ENCODE results near the gene COL12A1.

The COL12A1 gene

GRCh38 chr6:75166236-75166635 is 39.6 kb downstream of the COL12A1 start:
- DNase-seq (ENCODE audit: extremely low read depth, insufficient read length): no peak
- no peak for TF ChIP-seq CTCF (IDR thresholded peaks at IDR 0.05; ENCODE audit: insufficient read depth, low read length, poor library complexity, severe bottlenecking)
- H3K27me3 ChIP-seq (replicated peaks; ENCODE audit: control insufficient read depth, insufficient read depth, low read length): no peaks in the 10 kb centered on the region
- no peak overlapping the region for H3K4me3 ChIP-seq (replicated peaks; ENCODE audit: low read depth, low read length)
- no peaks in the 10 kb centered on the region for H3K36me3 ChIP-seq (ENCODE audit: control insufficient read depth, insufficient read depth, low read length)

GRCh38 chr6:75158176-75158575 is 47.7 kb downstream of the COL12A1 start:
- no peak for TF ChIP-seq CTCF (IDR thresholded peaks at IDR 0.05; ENCODE audit: insufficient read depth, low read length, poor library complexity, severe bottlenecking)
- DNase-seq (ENCODE audit: extremely low read depth, insufficient read length): no peak
- H3K4me3 ChIP-seq (replicated peaks; ENCODE audit: low read depth, low read length): no peak overlapping the region
- no peaks in the 10 kb centered on the region for H3K36me3 ChIP-seq (ENCODE audit: control insufficient read depth, insufficient read depth, low read length)
- no peaks in the 10 kb centered on the region for H3K27me3 ChIP-seq (replicated peaks; ENCODE audit: control insufficient read depth, insufficient read depth, low read length)

GRCh38 chr6:75157336-75157735 is 48.5 kb downstream of the COL12A1 start:
- DNase-seq (ENCODE audit: extremely low read depth, insufficient read length): no peak
- Histone ChIP-seq H3K4me3 (replicated peaks; ENCODE audit: low read depth, low read length) (no peak overlapping the region), H3K36me3 (ENCODE audit: control insufficient read depth, insufficient read depth, low read length) (no peaks in the 10 kb centered on the region), H3K27me3 (replicated peaks; ENCODE audit: control insufficient read depth, insufficient read depth, low read length) (no peaks in the 10 kb centered on the region)
- TF ChIP-seq CTCF (IDR thresholded peaks at IDR 0.05; ENCODE audit: insufficient read depth, low read length, poor library complexity, severe bottlenecking): no peak

GRCh38 chr6:75156186-75156878 is 49.5 kb downstream of the COL12A1 start:
- Histone ChIP-seq H3K27me3 (replicated peaks; ENCODE audit: control insufficient read depth, insufficient read depth, low read length) (no peaks in the 10 kb centered on the region), H3K4me3 (replicated peaks; ENCODE audit: low read depth, low read length) (no peak overlapping the region), H3K36me3 (ENCODE audit: control insufficient read depth, insufficient read depth, low read length) (no peaks in the 10 kb centered on the region)
- no peak for TF ChIP-seq CTCF (IDR thresholded peaks at IDR 0.05; ENCODE audit: insufficient read depth, low read length, poor library complexity, severe bottlenecking)
- DNase-seq (ENCODE audit: extremely low read depth, insufficient read length): no peak

GRCh38 chr6:75155631-75156030 is 50.2 kb downstream of the COL12A1 start:
- Histone ChIP-seq H3K27me3 (replicated peaks; ENCODE audit: control insufficient read depth, insufficient read depth, low read length) (no peaks in the 10 kb centered on the region), H3K4me3 (replicated peaks; ENCODE audit: low read depth, low read length) (no peak overlapping the region), H3K36me3 (ENCODE audit: control insufficient read depth, insufficient read depth, low read length) (no peaks in the 10 kb centered on the region)
- DNase-seq (ENCODE audit: extremely low read depth, insufficient read length): no peak
- TF ChIP-seq CTCF (IDR thresholded peaks at IDR 0.05; ENCODE audit: insufficient read depth, low read length, poor library complexity, severe bottlenecking): no peak

- no peak for DNase-seq (ENCODE audit: extremely low read depth, insufficient read length)
- H3K36me3 ChIP-seq (ENCODE audit: control insufficient read depth, insufficient read depth, low read length): no peaks in the 10 kb centered on the region
- no peak overlapping the region for H3K4me3 ChIP-seq (replicated peaks; ENCODE audit: low read depth, low read length)
- H3K27me3 ChIP-seq (replicated peaks; ENCODE audit: control insufficient read depth, insufficient read depth, low read length): no peaks in the 10 kb centered on the region
- TF ChIP-seq CTCF (IDR thresholded peaks at IDR 0.05; ENCODE audit: insufficient read depth, low read length, poor library complexity, severe bottlenecking): no peak
Measured at GRCh38 chr6:75154973-75155372, 50.9 kb downstream of the COL12A1 start.
